Uterus (tissue), 2 donors: ENCODE measurements around the gene OBP2B.
"Not testable (repeated sequence)": the region's sequence is repeated elsewhere in the genome, so short reads cannot be mapped to it uniquely, and the experiment has no call there.

Source experiments
- POLR2A ChIP-seq, 2 donors: fragments of 450-650 bp; IDR thresholded peaks; one replicate each; pipeline ENCODE4 v1.6.1; 2016; ENCODE audit warnings: antibody characterized with exemption in 2 of 2, mild to moderate bottlenecking in 1 of 2, moderate library complexity in 1 of 2
- TF ChIP-seq, protein P1 (sequence below), 4 experiments: fragments of 200-600 bp in 2 of 4; fragments of 450-650 bp in 2 of 4; sonication (generic) in 2 of 4; IDR thresholded peaks; one replicate each; pipeline ENCODE4 v1.5.1; 2016 to 2019; ENCODE audit warnings: antibody characterized with exemption in 4 of 4, mild to moderate bottlenecking in 2 of 4, moderate library complexity in 1 of 4

- TF ChIP-seq, protein P1, sequence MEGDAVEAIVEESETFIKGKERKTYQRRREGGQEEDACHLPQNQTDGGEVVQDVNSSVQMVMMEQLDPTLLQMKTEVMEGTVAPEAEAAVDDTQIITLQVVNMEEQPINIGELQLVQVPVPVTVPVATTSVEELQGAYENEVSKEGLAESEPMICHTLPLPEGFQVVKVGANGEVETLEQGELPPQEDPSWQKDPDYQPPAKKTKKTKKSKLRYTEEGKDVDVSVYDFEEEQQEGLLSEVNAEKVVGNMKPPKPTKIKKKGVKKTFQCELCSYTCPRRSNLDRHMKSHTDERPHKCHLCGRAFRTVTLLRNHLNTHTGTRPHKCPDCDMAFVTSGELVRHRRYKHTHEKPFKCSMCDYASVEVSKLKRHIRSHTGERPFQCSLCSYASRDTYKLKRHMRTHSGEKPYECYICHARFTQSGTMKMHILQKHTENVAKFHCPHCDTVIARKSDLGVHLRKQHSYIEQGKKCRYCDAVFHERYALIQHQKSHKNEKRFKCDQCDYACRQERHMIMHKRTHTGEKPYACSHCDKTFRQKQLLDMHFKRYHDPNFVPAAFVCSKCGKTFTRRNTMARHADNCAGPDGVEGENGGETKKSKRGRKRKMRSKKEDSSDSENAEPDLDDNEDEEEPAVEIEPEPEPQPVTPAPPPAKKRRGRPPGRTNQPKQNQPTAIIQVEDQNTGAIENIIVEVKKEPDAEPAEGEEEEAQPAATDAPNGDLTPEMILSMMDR (IDR thresholded peaks at IDR 0.05) = not testable (repeated sequence)
- not testable (repeated sequence) for TF ChIP-seq POLR2A (IDR thresholded peaks at IDR 0.05)
Observed at GRCh38 chr9:133217333-133217988, 8.4 kb upstream of the OBP2B start.
